ENCODE results near the gene MPRIP.

DNA sequence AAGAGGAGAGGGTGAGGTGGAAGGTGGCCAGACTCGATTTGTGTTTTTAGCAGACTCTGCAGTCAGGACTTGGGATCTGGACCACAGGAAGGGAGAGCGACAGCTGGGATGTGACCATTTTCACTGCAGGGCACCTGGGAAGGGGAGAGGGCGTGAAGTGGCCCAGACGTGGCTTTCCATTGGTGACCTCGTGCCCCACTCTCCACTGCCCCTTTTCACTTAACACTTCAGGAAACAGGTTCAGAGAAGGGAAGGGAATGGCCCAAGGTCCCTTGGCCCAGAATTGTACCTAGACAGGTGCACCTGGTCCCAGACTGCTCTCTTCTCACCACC lies 22.9 kb upstream of the MPRIP start:
- TF ChIP-seq, protein P1, sequence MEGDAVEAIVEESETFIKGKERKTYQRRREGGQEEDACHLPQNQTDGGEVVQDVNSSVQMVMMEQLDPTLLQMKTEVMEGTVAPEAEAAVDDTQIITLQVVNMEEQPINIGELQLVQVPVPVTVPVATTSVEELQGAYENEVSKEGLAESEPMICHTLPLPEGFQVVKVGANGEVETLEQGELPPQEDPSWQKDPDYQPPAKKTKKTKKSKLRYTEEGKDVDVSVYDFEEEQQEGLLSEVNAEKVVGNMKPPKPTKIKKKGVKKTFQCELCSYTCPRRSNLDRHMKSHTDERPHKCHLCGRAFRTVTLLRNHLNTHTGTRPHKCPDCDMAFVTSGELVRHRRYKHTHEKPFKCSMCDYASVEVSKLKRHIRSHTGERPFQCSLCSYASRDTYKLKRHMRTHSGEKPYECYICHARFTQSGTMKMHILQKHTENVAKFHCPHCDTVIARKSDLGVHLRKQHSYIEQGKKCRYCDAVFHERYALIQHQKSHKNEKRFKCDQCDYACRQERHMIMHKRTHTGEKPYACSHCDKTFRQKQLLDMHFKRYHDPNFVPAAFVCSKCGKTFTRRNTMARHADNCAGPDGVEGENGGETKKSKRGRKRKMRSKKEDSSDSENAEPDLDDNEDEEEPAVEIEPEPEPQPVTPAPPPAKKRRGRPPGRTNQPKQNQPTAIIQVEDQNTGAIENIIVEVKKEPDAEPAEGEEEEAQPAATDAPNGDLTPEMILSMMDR (IDR thresholded peaks at IDR 0.05) = no peak
- TF ChIP-seq POLR2A (IDR thresholded peaks at IDR 0.05) = no peak

Data from Peyer's patch (tissue), 4 donors.